HG02610 (cell line): ENCODE measurements around the gene HMG20A.

ENCODE experiments used
- ATAC-seq: cut with Tn5 transposase; IDR thresholded peaks from one replicate; pipeline ENCODE4 v1.9.1; 2021; ENCODE audit warnings: mild to moderate bottlenecking, moderate library complexity; ENCODE audit not compliant: unreplicated experiment

Gene HMG20A

DNA sequence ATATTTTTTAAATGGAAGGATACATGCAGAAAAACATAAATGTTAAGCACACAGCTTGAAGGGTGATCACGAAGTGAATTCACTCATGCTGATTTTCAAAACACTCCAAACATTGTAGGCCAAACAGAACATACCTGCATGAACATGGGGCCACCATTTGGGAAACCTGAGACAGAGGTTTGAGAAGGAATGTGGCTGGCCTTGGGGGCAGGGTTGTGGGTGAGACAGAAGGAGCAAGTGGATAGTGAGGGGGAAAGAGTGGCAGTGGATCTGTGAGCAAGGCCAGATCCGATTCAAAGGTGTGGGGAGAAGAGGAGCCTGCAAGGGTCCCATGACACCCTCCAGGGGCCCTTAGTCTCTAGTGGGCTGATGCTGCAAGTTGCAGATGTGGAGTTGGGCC, 94.9 kb downstream of the HMG20A start:
- ATAC-seq = no peak

DNA sequence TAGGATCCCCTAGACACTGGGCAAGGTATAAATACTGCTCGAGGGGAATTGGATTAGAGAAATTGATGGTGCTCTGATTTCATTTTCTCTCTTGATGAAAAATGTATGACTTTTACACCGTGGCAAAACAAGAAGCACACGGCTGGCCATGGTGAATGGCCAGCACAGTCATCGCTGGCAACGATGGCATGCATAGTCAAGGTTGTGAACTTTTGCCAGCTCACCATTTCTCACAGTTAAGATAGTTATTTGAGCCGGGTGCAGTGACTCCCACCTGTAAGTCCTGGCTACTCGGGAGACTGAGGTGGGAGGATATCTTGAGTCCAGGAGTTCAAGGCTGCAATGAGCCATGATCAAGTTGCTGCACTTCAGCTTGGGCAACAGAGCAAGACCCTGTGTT, 95.4 kb downstream of the HMG20A start:
- ATAC-seq = no peak

DNA sequence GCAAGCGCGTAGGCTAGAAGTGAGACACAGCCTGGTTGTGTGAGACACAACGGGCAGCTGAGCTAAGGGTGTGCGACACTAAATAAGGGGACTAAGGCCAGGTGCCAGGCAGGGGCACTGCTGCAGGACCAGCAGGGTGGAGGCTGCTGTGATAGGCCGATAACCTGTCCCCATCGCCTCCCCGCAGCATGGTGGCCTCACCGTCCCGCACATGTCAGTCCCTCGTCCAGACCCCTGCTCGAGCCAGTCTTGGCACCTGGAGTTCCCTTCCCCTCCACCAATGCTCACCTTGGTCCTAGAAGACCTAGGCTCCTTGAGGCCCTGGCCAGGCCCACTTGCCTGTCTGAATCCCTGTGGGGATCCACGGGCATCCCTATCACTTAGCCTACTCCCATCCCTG, 96.1 kb downstream of the HMG20A start:
- ATAC-seq = no peak

DNA sequence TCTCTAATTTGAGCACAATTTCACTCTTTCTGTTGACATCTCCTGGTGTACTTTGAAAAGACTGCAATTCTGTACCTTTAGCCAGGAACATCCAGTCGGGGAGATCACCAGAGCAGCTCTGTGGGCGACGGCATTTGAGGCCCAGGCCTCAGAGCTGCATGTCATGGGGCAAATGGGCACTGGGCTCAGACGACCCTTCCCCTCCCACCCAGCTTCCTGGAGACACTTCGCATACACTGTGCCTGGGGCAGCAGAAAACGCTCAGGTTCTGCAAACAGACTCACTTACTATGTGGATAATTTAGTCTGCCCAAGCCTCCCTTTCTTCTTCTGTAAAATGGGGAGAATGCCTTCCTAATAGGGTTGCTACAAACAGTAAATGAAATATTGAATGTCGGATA, 96.9 kb downstream of the HMG20A start:
- ATAC-seq = no peak

DNA sequence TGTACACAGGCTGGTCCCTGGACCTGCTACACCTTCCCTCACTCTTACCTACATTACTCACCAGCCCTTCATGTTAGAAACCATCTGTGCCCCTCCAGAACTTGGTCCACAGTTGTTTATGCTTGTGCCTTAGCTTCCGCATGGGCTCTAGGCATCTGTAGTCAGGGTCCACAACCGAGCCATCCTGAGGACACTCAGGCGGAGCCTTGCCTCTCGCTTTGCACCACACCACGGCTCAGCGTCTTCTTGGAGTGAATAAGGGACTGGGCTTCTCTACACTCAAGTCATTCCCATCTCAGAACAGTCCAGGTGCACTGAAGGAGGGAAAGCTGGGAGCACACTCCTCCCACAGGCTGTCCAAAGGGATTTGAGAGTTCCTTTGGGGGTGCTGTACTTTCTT, 97.8 kb downstream of the HMG20A start:
- no peak for ATAC-seq

DNA sequence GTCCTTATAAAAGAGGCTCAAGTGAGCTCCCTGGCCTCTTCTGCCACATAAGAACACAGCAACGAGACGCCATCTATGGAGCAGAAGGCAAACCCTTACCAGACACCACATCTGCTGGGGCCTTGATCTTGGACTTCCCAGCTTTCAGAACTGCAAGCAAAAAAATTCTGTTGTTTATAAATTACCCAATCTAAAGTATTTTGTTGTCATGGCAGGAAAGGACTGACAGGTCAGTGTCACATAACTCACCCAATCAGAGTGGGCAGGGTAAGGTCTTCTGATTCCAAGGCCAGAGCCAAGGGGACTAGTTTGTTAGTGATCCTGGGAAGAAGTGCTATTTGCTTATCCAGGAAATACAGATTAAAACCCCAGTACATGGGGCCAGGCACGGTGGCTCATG, 98.9 kb downstream of the HMG20A start:
- no peak for ATAC-seq

DNA sequence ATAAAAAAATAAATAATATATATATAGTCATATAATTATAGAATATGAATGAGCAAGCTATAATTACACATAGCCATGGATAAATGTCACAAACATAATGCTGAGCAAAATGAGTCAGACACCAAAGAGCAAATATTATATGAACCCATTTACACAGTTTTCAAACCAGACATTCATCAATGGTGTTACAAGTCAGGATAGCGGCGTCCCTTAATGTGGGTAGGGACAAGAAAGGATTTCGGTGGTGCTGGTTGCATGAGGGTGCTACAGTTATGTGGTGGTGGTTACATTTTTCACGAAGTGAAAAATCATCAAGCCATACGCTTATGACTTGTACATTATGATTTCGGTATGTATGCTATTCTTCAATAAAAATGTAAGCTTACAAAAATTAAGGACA, 100.5 kb downstream of the HMG20A start:
- no peak for ATAC-seq

DNA sequence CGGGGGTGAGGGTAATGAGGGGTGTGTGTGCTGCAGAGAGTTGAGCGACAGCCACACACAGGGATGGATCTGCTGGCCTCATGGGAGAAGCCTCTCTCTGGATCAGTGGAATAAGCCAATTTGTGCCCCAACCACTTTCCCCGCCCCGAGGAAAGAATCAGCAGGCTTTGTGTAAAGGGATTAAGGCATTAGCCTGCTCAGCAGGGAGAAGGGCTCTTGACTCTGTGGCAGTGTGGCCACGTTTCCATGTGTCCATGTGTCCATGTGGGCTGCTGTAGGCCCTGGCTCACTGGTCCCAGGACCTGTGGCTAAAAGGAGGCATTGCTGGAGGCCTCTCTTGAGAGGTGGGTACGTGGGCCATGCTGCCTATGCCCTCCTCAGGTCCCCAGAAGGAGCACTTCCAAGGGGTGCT, 104.7 kb downstream of the HMG20A start:
- no peak for ATAC-seq

DNA sequence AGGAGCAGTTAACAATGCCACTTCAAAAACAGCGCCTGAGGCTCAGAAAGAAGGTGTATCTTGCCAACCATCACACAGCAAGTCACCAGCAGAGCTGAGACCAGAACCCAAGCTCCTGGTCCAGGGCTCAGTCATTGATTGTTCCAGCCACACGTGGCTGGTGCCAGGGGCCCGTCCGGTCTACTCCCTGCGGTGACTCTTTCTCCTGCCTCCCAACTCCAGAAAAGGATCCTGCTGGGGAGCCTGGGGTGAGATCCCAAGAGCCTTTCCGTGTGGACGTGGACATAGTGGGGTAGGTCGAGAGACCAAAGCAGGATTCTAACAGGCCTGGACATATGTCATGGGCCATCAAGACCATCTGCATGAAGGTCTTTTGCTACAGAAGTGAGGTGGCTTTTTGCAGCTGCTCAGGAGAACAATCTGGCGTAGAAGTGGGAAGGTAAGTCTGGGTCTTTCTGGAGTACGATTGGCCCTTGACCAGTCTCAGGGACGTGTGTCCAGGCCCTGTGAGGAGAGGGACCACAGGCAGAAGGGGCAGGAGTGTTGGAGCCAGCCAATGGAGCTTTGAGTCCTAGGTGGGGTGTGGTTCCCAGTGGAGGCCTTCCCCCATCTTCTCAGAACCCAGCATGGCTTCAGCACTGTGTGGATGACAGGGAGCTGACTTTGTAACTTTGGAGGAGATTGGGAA, 105.4 kb downstream of the HMG20A start:
- ATAC-seq = no peak

DNA sequence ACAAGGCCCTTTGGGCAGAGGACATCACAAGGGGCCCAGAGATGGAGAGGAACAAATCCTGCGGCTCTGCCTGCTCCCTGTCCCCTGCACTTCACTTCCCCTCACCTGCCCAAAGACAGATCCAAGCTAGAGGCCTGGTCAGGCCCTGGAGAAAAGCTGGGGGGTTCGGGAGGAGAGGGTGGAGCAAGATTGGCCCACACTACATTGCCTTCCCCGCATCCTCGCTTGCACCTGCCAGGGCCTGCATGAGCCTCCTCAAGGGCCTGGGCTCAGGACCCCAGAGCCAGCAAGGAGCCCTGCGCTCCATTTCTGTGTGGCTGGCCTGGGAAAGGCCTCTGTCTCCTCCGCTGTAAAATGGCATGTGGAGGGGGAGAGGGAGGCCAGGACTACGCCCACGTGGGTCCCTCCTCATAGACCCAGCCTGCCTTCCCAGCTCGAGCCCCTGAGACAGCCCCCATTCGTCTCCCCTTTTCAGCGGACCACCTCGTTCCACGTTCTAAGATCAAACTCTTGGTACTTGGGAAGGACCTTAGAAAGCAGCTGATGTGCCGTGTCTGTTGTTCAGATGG, 106.0 kb downstream of the HMG20A start:
- no peak for ATAC-seq

DNA sequence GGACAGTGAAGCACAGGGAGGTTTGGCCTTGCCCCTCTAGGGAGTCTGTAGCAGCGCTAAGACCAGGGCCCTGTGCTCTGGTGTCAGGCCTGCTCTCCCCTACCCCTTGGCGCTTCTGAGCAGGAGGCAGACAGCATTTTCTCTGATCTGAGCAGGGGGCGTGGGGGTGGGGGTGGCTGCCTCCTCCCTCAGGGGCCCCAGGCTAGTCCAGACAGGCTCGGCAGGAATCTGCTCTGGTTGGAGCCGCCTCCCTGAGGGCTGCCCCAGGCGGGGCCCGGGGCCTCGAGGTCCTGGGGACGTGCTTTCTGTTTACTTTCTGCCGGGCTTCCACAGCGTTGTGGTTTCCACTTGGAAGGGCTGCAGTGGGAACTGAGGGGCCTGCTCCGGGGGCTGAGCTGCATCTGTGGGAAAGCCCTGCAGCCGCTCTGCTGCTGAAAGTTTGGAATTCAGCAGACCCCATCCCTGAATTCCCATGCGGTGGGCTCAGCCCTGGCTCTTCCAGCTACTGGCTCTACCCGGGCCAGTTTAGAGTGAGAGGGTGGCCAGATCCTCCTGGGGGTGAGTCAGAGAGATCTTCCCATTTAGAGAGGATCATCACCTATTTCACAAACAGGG, 106.6 kb downstream of the HMG20A start:
- ATAC-seq = no peak

DNA sequence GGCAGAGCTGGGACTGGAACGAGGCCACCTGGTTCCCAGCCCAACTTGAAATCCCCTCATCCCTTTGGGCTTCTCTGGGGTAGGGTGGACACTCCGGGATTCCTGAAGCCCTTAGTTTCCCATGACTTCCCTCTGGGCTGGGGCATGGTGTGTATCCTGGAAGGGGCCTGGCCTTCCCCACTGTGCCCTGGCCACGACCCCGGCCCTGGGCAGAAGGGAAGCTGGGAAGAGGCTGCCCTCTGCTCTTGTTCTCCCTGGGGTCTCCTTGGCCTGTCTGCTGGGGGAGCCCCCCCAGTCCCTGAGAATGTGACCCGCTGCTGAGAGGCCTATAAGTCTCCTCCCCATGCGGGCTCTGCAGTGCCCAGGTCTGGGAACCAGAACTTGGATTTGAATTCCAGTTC, 107.1 kb downstream of the HMG20A start:
- ATAC-seq = no peak

DNA sequence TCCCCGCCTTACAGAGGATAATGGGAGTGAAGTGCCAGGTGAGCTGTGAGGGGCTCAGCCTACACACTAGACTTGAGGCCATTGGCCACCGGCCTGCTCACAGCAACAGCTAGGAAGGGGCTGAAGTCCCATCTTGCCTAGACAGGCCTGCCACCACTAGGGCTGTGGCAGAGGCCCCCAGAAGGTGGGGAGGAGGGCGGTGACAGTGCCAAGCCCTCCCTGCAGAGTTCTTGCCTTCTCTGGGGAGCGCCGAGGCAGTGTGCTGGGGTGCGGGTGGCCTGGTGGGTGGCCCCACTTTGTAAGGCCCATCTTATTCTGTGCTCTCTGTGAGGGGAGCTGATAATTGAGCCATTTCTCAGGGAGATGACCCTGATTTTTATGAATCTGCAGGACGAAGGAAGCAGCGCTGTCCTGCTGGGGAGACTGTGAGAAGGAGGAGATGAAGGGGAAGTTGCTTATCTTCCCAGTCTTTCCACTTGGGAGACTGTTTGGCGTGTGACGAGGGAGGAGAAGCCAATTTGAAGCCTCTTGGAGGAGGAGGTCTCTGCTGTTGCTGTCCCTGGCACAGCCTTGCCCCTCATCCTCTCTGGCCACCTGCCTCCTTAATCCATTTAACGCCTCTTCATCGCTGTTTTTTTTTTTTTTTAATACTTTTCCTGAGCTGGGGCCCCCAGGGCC, 107.7 kb downstream of the HMG20A start:
- ATAC-seq = no peak

DNA sequence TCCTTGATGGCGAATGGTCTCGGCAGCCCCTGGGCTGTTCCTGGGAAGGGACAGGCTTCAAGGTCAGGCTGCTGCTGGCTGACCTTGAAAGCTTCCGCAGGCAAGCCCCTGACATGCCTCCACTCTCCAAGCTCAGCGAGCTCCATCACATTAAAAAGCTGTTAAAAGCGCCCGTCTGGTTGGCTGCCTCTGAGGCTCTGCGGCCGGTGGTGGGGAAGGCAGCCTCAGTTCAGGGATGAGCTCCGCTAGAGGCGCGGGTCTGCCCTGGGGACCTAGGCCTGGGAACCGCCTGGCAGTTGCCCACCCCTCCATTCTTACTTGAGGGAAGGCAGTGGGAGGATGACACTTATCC, 108.3 kb downstream of the HMG20A start:
- no peak for ATAC-seq

DNA sequence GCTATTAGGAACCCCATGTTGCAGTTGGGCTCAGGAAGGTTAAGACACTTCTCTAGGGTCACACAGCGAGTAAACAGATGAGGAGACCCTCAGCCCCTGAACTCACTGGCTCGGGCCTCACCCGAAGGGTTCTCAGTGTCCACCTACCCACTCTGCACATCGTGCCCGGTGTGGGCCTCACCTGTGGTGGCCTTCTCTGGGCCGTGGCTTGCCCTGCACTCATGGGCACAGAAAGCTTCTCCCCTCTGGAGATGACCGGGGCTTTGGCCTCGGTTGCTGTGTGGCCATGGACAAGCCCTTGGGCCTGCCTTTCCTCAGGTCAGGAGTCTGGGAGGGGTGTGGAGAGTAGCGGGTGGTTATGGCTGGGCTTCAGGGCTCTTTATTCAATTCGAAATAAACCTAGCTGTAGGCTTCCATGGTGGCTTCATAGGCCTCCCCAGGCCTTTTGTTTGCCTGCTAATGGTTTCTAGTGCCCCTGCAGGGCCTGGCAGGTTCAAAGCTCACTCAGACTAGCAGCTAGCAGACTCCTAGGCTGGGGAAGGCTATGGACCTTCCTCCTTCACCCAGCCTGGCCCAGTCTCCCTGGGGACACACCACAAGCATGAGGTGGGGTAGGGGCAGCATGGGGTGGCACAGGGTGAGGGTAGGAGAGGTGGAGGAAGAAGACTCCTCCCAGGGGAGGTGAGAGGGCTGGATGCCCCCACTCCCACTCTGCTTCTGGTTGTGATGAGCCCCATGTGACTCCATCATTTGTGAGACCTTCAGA, 108.9 kb downstream of the HMG20A start:
- no peak for ATAC-seq

DNA sequence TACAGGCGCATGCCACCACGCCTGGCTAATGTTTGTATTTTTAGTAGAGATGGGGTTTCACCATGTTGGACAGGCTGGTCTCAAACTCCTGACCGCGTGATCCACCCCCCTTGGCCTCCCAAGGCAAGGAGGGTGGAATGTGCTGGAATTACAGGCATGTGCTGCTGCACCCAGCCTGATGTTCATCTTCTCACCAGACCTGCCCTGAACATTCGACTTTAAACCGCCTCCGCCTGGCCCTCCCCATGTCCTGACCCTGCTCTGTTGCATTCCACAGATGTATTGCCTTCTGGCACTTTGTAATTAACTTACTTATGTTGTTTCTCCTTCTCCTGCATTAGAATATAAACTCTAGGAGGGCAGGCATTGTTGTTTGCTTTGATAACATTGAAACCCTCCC, 109.9 kb downstream of the HMG20A start:
- no peak for ATAC-seq

DNA sequence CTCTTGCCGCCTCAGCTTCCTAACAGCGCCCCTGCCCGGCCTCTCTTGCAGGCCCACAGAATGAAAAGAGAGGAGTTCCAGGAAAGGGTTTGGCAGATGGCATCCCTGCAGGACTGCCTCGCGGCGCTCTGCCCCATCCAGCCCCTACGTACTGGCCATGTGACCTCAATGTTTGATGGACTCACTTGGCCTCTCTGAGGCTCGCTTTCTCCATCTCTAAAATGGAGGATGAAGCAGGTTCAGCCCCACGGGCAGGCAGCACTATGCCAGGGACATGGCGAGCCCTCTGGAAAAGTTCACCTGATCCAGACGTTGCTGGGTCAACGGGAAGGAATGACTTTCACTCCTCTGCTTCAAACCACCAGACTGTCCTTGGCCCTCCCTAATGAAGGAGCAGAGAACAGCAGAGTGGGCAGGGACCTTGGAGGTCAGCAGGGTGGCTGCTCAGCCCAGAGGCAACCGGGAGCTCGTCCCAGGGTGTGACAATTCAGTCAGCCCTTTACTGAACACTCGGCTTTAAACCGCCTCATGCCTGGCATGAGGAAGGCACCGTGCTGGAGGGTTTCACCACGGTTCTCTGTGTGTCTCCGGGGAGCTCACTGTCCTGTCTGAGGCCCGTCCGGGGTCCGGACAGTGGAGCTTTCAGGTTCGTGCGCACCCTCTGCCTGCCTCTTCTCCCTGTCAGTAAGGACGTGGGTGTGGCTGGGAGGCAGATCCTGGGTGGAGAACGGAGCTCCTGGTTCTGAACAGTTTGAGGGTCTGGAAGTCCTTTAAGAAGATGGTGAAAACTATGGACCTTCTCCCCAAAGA, 110.7 kb downstream of the HMG20A start:
- no peak for ATAC-seq

DNA sequence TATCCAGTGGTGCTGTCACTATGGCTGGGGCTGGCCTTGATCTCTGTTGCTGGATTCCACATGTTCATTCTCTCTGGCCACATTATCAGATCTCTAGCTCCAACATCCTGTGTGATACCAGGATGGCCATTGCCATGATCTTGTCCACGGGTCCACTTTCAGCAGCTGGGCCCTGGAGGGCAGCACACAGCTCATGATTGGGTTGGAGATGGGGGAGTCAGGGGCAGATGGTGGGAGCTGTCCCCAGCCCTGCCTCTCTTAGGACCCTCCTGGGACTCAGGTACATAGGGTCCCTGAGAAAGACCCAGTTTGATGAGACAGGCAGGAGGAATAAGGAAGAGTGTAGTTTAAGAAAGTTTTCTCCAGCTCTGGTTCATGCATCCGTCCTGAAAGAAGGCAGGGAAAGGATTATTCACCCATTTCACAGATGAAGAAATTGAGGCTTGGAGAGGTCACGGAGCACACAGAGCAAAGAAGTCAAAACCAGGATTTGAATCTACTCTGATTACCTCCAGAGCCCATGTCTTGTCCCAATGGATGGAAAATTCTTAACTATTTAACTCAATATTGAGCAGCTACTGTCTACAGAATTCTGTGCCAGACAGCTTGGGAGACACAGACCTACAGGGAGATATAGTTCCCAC, 111.5 kb downstream of the HMG20A start:
- ATAC-seq = no peak

DNA sequence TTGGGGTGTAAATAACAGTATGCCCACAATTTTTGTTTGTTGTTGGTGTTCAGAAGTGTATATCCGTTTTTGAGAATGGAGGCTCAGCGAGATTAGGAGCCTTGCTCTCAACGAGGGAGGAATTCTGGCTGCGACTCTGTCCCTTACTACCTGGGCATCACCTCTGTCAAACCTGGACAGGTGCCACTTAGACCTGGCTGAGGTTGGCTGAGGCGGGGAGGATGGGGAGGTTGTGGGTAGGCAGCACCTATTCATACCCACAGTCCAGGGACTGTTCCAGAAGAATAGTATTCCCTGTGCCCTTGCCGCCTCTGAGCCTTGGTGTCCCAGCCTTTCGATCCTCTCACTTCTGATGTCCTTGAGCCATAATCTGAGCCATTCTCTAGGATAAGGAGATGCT, 112.2 kb downstream of the HMG20A start:
- ATAC-seq = no peak
